Cortex of kidney (tissue), 1 donor: ENCODE results near the gene TMEM238L.

Source experiments
- DNase-seq: peaks from one replicate; lab custom pipeline; 2025; lab: John Stamatoyannopoulos, UW

TMEM238L gene

DNA sequence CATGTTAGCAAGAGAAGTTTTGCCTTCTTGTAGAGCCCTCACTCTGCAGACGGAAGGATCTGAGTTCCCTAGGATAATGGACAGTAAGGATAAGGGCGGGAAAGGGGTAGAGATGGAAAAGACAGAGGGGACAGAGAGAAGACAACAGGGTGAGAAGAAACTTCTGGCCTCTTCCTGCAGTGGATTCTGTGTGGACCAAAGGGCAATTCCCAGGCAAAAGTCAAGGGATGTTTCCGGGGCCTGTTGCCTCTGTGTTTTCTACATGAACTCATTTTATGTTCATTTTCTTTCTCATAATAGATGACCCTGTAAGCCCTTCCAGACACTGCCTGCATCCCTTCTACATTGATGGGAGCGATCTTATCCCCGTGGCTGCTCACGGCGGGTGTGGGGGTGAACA lies 647 bp upstream of the TMEM238L start:
- no peak for DNase-seq

DNA sequence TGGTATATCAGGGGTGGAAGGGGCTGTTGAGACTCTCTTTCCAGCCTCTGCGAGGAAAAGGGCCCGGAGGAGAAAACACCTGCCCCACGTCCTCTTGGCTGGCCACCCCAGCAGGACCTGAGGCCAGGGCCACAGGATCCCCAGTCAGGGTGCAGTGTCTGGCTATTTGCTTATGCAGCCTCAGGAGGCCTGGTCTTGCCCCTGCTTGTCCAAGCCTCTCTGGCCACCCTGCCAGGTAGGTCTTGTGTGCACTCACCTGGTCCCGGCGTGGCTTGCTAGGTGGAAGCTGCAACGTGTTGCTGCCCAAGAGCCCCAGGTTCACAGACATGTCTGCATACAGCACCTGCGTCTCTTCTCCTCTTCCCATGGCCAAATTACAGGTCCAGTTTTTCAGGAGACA lies 549 bp downstream of the TMEM238L start:
- DNase-seq, result no peak

DNA sequence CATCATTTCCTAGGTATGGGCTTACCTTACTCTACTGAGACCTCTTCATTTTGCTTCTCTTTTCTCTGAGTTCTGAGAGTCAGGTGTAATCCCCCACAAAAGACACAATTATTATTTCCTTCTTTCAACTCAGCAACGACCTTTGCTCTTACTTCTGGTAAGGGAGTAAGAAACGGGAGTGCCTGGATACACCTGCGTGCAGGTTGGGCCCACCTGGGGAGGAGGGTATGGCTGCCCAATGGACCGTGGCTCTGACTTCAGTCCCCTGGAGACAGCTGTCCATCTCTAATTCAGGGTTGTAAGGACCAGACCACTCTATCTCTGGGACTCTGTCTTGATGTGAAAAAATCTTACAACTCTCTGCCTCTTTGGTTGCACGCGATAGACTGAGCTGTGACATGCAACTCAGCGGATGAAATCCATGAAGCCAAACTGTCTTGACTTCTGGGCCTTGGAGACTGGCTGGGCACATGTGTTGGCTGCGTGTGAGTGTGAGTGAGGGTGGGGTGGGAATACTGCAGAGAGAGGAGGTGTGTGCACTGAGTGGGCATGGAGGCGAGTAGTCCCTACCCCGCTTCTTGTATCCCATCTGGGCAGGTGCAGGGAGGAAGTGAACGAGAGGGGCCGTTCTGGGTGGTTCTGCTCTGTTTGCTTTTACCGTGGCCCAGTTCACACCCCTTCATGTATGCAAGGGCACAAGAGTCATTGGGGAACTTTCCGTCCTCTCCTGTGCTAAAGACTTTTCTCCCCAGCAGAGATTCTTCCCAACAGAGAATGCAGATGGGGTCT lies 1.2 kb downstream of the TMEM238L start:
- DNase-seq, result no peak

DNA sequence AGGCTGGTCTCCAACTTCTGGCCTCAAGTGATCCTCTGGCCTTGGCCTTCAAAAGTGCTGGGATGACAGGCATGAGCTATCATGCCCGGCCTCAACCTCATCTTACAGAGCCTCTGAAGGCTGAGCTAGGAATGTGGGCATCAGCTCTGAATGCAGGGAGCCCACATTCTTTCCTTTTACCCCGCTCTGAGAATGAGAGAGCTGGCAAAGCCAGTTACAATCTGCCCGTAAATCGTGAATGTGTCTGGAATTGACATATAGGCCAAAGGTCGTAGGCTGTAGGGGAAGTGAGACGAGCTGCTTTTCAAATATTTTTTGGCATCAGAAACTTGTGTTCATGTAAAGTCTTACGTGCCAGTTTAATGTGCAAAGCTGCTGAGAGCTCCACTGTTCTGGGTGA lies 4.5 kb downstream of the TMEM238L start:
- DNase-seq, result no peak

DNA sequence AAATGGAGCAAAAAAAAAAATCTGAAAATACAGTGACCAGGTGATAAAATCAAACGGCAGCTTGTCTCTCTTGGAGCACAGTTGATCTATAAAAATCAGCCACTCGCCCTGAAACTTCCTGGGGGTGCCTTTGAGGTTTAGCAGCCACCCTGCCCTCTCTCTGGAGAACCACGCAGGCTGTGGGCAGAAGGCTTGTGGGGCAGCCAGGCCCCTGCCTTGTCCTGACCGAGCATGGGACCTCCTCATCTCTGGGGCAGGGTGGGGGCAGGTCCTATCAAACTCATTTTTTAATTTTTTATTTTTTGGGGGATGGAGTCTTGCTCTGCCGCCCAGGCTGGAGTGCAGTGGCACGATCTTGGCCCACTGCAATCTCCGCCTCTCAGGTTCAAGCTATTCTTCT lies 5.0 kb downstream of the TMEM238L start:
- no peak for DNase-seq

DNA sequence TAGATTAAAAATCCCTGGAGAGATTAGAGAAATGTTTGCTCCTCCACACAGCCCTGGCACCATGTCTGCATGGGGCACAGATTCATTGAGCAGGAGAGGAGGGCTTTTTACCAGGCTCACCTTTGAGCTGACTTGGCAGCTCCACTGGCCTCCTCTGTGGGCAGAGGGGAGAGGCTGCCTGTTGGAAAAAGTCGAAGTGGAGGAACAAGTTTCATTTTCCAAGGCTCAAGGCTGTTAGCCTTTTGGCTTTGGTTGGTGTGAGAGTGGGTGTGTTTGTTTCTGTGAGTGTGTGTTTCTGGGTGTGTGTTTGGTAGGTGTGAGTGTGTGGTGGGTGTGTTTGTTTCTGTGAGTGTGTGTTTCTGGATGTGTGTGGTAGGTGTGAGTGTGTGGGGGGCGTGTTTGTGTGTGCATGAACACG lies 5.6 kb downstream of the TMEM238L start:
- DNase-seq, result no peak

DNA sequence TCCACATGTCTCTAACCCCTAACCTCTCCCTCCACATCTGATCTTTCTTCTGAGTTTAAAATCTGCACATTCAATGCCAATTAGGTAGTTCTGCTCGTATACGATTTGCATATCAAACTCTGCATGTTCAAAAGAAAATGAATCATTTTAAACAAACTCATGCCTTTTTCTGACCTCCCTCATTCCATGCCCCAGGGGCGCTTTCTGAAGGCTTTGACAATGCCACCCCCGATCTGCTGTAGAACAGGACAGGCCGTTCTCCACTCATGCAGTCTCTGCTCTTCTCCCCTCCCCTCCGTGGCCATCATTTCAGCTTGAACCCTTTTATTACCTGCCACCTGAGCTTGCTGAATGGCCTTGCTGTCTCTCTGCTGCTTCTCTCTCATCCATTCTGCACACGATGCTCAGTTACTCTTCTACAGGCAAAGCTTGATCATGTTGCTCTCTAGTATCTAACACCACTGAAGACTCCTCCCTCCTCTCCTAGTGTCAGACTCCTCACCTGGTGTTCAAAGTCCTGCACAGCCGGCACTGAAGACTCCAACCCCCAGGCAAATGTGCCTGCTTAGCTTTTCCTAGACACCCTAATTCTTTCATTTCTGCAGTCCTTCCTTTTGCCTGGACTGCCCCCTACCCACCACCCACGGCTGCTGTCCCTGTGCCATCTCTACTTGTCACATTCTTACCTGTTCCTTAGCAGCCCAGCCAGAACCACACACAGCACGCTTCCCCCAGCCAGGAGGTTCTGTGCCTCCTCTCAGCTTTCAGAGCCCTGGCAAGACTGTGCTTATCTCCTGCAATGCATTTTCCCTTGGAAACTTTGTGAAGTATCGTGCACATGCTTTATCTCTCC lies 6.2 kb downstream of the TMEM238L start:
- no peak for DNase-seq

DNA sequence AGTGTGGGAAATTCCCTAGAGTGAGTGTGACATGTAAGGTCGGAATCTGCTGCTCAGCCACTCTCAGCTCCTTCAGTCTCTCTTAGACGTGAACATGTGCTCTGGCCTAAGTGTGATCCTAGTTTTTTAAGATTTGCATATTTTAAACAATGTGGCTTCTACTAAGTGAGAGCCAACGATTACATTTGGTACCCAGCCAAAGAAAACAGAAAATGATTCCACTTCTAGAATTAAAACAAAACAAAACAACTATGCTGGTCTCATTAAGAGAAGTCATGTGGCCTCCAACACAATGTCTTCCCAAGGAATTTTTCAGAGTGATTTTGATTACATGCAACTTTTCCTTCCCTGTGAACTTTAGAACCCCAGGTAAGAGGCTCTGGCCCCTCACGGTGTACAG lies 10.1 kb downstream of the TMEM238L start:
- no peak for DNase-seq

DNA sequence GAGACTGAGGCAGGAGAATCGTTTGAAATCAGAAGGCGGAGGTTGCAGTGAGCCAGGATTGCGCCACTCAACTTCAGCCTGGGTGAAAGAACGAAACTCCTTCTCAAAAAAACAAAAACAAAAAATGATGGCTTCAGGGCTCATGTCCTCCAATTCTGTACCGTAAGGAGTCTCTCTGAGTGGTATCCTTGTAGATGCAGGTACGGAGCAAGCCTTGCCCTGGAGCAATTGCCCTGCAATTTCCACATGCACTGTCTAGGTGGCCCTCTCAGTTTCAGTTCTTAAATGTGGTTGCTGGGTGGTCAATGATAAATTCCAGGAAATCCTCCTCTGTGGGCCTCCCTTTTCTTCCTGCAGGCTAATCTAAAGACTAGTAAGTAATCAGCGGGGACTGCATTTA lies 10.6 kb downstream of the TMEM238L start:
- DNase-seq, result no peak

DNA sequence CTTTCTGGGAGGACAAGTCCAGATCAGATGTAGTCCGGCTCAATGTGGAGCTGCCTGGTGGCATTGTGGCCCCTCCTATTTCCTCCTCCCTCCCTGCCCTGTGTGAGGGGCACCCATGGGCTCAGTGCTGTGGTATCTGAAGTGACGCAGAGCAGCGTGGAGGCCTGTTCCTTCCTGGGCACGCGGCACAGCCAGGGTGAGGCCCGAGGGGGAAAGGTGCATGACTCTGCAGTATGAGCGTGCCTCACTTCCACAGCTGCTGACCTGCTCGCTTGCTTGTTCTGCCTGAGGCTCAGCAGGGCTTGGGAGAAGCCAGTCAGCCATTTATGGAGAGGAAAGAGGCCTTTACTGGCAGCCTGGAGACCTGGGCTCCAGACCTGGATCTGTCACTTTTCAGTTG lies 11.7 kb downstream of the TMEM238L start:
- DNase-seq, result no peak

DNA sequence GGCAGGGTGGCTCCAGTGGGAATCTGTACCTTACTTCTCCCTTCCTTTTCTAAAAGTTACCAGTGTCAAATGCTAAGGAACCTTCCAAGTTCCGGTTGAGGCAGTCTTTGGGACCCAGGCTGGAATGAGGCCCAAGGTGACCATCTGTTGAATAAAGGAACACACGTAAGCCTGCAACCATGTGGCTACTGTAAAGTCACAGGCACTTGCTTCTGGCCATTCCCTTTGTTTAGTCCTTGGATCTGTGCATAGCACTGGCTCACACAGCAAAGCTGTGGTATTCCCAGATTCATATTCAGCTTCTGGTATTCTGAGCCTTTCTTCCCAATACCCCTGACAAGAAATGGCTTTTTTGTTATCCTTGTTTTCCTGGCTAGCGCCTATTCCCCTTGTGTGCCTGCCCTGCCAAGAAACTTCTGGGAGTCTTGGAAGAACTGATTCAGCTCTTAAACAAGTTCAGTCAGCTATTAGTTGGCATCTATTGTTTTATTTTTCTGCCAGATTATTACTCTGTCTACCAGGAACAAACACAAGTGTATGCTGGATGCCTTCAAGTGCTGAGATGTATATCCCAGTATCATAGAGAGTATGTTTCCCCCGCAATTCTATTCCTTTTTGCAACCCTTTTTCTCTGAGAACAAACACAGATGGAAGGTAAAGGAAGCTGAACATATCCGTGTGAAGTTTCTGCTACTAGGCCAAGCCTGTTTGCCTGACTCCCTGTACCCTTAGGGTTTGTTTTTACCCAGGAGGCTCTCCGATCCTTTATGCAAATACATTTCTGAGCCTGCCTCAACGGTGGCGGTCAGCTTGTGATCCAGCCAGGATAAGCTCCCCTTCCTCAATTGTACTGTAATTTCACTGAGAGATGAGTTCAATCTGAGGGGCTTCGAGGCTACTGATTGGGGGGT lies 13.2 kb downstream of the TMEM238L start:
- DNase-seq, result no peak

DNA sequence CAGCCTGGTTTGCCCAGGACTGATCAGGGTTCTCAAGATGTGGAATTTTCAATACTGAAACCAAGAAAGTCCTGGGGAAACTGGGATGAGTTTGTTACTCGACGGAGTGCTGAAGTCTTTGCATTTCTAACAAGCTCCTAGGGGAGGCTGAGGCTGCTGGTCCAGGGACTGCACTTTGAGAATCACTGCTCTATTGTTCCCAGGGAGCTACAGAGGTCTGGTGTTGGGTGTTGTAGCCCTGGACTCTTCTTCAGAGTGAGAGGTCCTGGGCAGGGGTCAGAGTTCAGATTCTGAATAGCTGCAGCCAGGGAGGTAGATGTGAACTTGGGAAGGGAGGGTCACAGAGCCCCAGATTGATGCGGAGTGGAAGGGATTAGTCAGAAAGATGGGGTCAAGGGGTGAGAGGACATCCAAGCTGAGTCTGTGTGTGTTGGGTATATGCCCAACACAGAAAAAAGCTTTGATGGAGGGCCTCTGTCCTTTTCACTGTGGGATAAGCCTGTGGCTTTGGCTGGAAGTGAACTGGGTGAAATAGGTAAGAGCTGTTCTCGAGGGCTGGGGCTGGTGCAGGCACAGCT lies 14.1 kb downstream of the TMEM238L start:
- DNase-seq, result no peak

DNA sequence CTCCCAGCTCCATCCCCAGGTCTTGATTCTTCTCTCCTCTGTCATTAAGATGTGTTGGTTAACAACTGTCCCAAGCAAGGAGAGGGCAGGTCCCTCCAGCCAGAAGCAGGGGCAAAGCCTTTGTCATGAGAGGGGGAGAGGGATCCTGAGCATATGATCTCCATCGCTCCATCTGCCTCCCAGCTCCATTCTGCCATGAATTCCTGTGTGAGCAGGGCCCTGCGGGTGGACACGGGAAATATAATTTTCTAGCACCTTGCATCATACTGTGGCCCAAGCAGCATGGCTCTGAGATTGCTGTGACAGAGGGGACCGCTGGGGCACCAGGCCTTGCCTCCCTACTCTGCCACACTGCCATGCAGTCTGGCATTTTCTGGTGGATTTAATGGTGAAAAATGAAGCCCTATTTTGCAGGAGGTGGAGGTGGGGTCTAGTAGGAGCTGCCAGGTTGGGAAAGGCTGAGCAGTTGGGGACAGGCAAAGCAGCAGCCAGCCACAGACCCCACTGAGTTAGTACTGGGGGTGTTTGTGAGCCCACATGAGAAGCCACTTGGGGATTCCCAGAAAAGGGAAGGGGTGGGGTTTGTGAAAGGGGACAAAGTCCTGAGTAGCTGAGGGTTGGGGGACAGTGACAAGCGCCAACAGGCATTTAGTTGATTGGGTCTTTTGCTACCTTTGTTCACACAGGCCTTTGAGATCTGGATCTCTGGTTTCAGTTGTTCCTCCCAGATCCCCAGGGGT lies 16.4 kb downstream of the TMEM238L start:
- no peak for DNase-seq

DNA sequence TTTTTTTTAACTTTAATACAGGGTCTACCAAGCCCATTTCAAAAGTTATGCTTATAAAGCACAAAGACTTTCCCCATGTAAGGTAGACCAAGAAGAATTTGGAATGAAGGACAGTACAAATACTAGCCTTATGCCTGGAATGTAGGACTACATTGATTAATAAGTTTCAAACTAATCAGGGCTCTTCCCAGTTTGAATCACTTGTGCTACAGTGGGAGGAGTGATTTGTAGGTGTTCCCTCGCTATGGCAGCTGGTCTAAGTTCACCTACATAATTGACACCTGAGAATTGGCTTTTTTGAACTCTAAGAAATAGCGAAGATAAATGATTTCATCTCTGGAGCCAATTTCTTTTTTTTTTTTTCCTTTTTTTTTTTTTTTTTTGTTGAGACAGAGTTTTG lies 18.6 kb downstream of the TMEM238L start:
- DNase-seq, result no peak

DNA sequence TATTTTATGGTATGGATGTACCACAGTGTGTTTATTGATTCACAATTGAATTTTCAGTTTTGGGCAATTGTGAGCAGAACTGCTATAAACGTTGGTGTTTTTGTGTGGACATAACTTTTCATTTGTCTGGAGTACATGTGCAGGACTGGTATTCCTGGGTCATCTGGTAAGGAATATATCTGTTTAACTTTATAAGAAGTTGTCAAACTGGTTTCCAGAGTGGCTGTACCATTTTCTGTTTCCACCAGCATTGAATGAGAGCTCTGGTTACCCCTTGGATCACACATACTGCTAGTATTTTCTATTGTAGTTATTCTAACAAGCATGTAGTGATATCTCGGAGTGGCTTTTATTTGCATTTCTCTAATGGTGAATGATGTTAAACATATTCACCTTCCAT lies 24.3 kb downstream of the TMEM238L start:
- DNase-seq, result no peak

DNA sequence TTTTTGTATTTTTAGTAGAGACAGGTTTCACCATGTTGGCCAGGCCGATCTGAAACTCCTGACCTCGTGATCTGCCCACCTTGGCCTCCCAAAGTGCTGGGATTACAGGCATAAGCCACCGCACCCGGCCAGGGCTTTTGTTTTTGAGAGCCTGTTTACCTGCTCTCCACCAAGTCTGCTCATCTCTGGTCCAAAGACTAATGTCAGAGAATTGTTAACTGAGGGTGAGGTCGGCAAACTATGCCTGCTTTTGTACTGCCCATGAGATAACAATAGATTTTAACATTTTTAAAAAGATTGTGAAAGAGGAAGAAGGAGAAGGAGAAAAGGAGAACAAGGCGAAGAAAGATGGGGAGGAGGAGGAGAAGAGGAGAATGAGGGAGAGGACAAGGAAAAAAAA lies 26.0 kb downstream of the TMEM238L start:
- no peak for DNase-seq

DNA sequence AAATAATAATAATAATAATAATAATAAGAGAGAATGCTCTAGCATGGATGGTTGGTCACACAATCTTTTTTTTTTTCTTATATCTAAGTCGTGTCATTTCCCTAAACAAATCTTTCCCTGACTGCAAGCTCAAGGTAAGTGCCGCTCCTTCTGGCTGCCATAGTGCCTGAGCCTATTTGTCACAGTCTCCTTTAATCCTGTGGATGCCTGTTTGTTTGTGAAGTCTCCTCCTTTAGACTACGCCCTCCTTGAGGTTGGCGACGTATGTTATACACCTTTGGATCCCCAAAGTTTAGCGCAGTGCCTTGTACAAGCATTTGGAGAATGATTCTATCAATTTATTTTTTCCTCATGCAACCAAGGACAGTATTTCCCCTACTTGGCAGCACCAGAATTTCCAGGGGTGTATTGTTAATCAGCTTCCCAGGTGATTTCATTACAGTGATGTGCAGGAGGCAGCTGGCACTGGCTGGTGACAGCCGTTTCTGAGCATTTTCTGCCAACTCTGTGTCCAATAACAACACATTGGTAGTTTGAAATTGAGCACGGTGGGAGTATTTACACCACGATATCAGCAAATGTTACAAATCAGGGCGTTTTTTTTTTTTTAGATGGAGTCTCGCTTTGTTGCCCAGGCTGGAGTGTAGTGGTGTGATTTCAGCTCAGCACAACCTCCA lies 26.6 kb downstream of the TMEM238L start:
- no peak for DNase-seq

DNA sequence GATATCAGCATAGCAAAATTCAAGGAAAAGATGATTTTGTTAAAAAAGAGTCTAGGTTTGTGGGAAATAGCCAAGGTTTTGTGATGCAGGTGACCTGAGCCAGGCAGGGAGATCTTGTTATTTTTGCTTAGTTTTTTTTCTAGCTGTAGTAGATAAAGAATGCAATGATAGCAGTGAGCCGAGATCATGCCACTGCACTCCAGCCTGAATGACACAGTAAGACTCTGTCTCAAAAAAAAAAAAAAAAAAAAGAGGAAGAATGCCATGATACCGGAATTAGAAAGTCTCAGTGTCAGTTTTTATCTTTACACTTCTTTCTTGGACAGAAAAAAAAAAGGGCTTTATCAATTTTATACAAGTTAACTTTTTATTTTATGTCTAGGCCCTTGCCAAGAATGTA lies 27.5 kb downstream of the TMEM238L start:
- no peak for DNase-seq

DNA sequence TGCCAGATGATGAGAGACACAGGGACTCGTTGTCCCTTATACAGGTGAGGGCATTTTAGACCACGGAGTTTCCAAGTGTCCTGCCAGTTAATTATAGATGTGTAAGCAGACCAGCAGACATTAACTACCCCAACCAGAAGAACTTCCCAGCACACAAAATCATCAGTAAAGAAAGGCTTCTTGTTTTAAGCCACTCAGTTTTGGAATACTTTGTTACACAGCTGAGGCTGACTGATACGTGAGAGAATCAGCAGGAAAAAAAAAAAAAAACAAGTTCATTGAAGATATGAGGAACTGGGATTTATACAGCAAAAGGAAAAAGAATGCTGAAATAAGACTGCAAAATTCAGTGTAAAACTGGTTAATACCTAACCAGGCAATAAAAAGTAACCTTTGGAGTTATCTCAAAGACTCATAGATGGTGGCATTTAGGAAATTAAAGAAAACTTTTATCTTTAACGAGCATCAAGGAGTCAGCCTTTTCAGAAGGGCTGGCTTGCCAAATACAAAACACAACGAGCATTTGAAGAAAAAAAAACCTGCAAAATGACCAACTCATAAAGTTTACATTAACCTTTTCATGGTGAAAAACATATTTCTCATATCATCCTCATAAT lies 28.1 kb downstream of the TMEM238L start:
- no peak for DNase-seq

DNA sequence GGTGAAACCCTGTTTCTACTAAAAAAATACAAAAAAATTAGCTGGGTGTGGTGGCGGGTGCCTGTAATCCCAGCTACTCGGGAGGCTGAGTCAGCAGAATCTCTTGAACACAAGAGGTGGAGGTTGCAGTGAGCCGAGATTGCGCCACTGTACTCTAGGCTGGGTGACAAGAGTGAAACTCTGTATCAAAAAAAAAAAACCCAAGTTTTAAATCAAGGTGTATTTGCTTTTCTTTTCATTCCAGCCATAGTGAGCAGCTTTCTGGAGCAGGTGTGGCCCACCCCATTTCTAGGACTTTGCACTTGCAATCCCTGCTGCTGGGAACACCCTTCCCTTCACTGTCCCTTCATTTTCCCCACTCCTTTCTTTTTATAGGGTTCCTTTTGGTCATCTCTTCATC lies 28.8 kb downstream of the TMEM238L start:
- DNase-seq, result no peak
